IMR-90 (cell line): ENCODE results near the gene NRCAM. TPM values are rescaled to one million over a fixed set of nuclear protein-coding genes. Genes with fewer than 3 reads are reported as not detected.

Source experiments
- ATAC-seq: fragments of 200-7000 bp; cut with Tn5 transposase; 2 replicates; pipeline ENCODE4 v1.9.1; 2020; ENCODE audit warnings: low read depth, mild to moderate bottlenecking, moderate library complexity
- BruUV-seq: library from RNA; stranded (reverse); fragments of 400-500 nt; replicated peaks from 2 replicates; lab custom pipeline; 2021; lab: Mats Ljungman, UMichigan
- CTCF ChIA-PET: fragments of 300-600 bp; formaldehyde crosslinking; extraction: SDS; loops from one replicate; lab custom pipeline; 2021; ENCODE audit warnings: antibody characterized with exemption; lab: Yijun Ruan, JAX
- POLR2A ChIA-PET: fragments of 300-600 bp; sonication (Branson Sonifier 250); formaldehyde crosslinking; loops from one replicate; lab custom pipeline; 2022; ENCODE audit warnings: antibody characterized with exemption; ENCODE audit not compliant: unreplicated experiment; lab: Charles Lee
- DNase-seq: peaks from one replicate; pipeline ENCODE4 v3.0.0; 2013
- H2AFZ ChIP-seq: replicated peaks from 2 replicates; pipeline ENCODE3; 2013; ENCODE audit warnings: low read length, mild to moderate bottlenecking; ENCODE audit not compliant: poor library complexity
- H2AK5ac ChIP-seq: 2 replicates; pipeline ENCODE4 v1.6.1; 2013; ENCODE audit warnings: low read depth, low read length, inconsistent platforms
- H2AK9ac ChIP-seq: replicated peaks from 2 replicates; pipeline ENCODE3; 2013; ENCODE audit warnings: mild to moderate bottlenecking, low read depth, low read length, moderate library complexity; ENCODE audit not compliant: poor library complexity
- H2BK120ac ChIP-seq: 2 replicates; pipeline ENCODE4 v1.6.1; 2013; ENCODE audit warnings: low read depth, low read length, inconsistent platforms
- H2BK15ac ChIP-seq: 3 replicates; pipeline ENCODE4 v1.6.1; 2013; ENCODE audit warnings: low read depth, low read length, inconsistent platforms
- H2BK20ac ChIP-seq: 2 replicates; pipeline ENCODE4 v1.6.1; 2013; ENCODE audit warnings: low read depth, mild to moderate bottlenecking, inconsistent platforms, low read length, moderate library complexity
- H2BK5ac ChIP-seq: 2 replicates; pipeline ENCODE4 v1.6.1; 2013; ENCODE audit warnings: mild to moderate bottlenecking, low read depth, low read length, inconsistent platforms; ENCODE audit not compliant: poor library complexity, severe bottlenecking
- H3K14ac ChIP-seq: replicated peaks from 2 replicates; pipeline ENCODE4 v1.6.1; 2013; ENCODE audit warnings: low read depth, low read length, inconsistent platforms
- H3K18ac ChIP-seq: 2 replicates; pipeline ENCODE4 v1.6.1; 2013; ENCODE audit warnings: low read depth, low read length, control low read depth
- H3K23ac ChIP-seq: 2 replicates; pipeline ENCODE4 v1.6.1; 2013; ENCODE audit warnings: low read depth, low read length, inconsistent platforms
- H3K27ac ChIP-seq: 2 replicates; pipeline ENCODE4 v1.5.1; 2013; ENCODE audit warnings: mild to moderate bottlenecking, control low read depth, low read length; ENCODE audit not compliant: insufficient read depth
- H3K27me3 ChIP-seq: 2 replicates; pipeline ENCODE4 v1.6.1; 2013; ENCODE audit warnings: low read length; ENCODE audit not compliant: control insufficient read depth, insufficient read depth
- H3K36me3 ChIP-seq: 2 replicates; pipeline ENCODE4 v1.6.1; 2013; ENCODE audit warnings: low read length, mixed read lengths; ENCODE audit not compliant: control insufficient read depth, insufficient read depth
- H3K4ac ChIP-seq: 2 replicates; pipeline ENCODE4 v1.6.1; 2013; ENCODE audit warnings: low read depth, low read length, inconsistent platforms
- H3K4me1 ChIP-seq: 2 replicates; pipeline ENCODE4 v1.6.1; 2013; ENCODE audit warnings: low read length, mixed read lengths; ENCODE audit not compliant: control insufficient read depth, insufficient read depth
- H3K4me2 ChIP-seq: 2 replicates; pipeline ENCODE4 v1.6.1; 2013; ENCODE audit warnings: low read depth, mild to moderate bottlenecking, control low read depth, low read length, moderate library complexity
- H3K4me3 ChIP-seq: 2 replicates; pipeline ENCODE4 v1.5.1; 2013; ENCODE audit warnings: low read depth, mild to moderate bottlenecking, control low read depth, low read length, moderate library complexity; ENCODE audit not compliant: insufficient read depth
- H3K56ac ChIP-seq: 2 replicates; pipeline ENCODE4 v1.6.1; 2013; ENCODE audit warnings: low read length, inconsistent platforms; ENCODE audit not compliant: insufficient read depth; ENCODE audit errors: extremely low read depth
- H3K79me1 ChIP-seq, 2 experiments: 2 replicates each; pipeline ENCODE4 v1.6.1; 2013; ENCODE audit warnings: low read length in 2 of 2, inconsistent platforms in 1 of 2, low read depth in 1 of 2
- H3K9ac ChIP-seq: 2 replicates; pipeline ENCODE4 v1.6.1; 2013; ENCODE audit warnings: low read depth, low read length, control low read depth
- H3K9me1 ChIP-seq: 2 replicates; pipeline ENCODE4 v1.6.1; 2013; ENCODE audit warnings: low read length, inconsistent platforms; ENCODE audit not compliant: insufficient read depth
- H3K9me3 ChIP-seq: 2 replicates; pipeline ENCODE4 v1.6.1; 2013; ENCODE audit warnings: low read length; ENCODE audit not compliant: control insufficient read depth, insufficient read depth
- H4K20me1 ChIP-seq: 2 replicates; pipeline ENCODE4 v1.6.1; 2013; ENCODE audit warnings: low read length, inconsistent platforms; ENCODE audit not compliant: insufficient read depth
- H4K5ac ChIP-seq: 2 replicates; pipeline ENCODE4 v1.6.1; 2013; ENCODE audit warnings: mild to moderate bottlenecking, low read depth, low read length, control low read depth
- H4K8ac ChIP-seq, 2 experiments: 2 replicates each; pipeline ENCODE4 v1.6.1; 2013; ENCODE audit warnings: low read depth in 2 of 2, low read length in 2 of 2, control low read depth in 1 of 2, inconsistent platforms in 1 of 2
- H4K91ac ChIP-seq: 2 replicates; pipeline ENCODE4 v1.6.1; 2013; ENCODE audit warnings: low read depth, low read length, inconsistent platforms; ENCODE audit not compliant: insufficient read depth
- BHLHE40 ChIP-seq: fragments of 150-350 bp; IDR thresholded peaks from 2 replicates; pipeline ENCODE4 v1.6.1; 2016; ENCODE audit warnings: mild to moderate bottlenecking, low read depth, low read length
- CEBPB ChIP-seq: IDR thresholded peaks from 2 replicates; pipeline ENCODE4 v1.6.1; 2012; ENCODE audit warnings: low read depth, low read length, improper control_type of control experiment
- CHD1 ChIP-seq: IDR thresholded peaks from 2 replicates; pipeline ENCODE4 v1.6.1; 2012; ENCODE audit warnings: low read depth, low read length, improper control_type of control experiment
- CTCF ChIP-seq: conservative IDR thresholded peaks from 2 replicates; pipeline ENCODE4 v1.5.1; 2012; ENCODE audit warnings: mild to moderate bottlenecking, low read depth, low read length, improper control_type of control experiment
- ELK1 ChIP-seq: fragments of 150-350 bp; IDR thresholded peaks from 2 replicates; pipeline ENCODE4 v1.6.1; 2016; ENCODE audit warnings: low read depth, mild to moderate bottlenecking, low read length, moderate library complexity, borderline replicate concordance
- FOS ChIP-seq: fragments of 150-350 bp; IDR thresholded peaks from 2 replicates; pipeline ENCODE4 v1.6.1; 2016; ENCODE audit warnings: low read depth, low read length
- MAFK ChIP-seq: IDR thresholded peaks from 2 replicates; pipeline ENCODE4 v1.6.1; 2012; ENCODE audit warnings: low read depth, low read length, improper control_type of control experiment
- MAZ ChIP-seq: IDR thresholded peaks from 2 replicates; pipeline ENCODE4 v1.6.1; 2012; ENCODE audit warnings: low read depth, mild to moderate bottlenecking, low read length, improper control_type of control experiment, moderate library complexity, borderline replicate concordance
- MXI1 ChIP-seq: IDR thresholded peaks from 2 replicates; pipeline ENCODE4 v1.6.1; 2012; ENCODE audit warnings: low read depth, mild to moderate bottlenecking, low read length, moderate library complexity, borderline replicate concordance
- RAD21 ChIP-seq: IDR thresholded peaks from 2 replicates; pipeline ENCODE4 v1.6.1; 2012; ENCODE audit warnings: low read length, improper control_type of control experiment
- RCOR1 ChIP-seq: IDR thresholded peaks from 2 replicates; pipeline ENCODE4 v1.6.1; 2012; ENCODE audit warnings: mild to moderate bottlenecking, low read length, improper control_type of control experiment; ENCODE audit not compliant: insufficient replicate concordance
- RFX5 ChIP-seq: IDR thresholded peaks from 2 replicates; pipeline ENCODE4 v1.8.0; 2012; ENCODE audit warnings: low read depth, mild to moderate bottlenecking, low read length, moderate library complexity
- SMC3 ChIP-seq: fragments of 150-350 bp; IDR thresholded peaks from 2 replicates; pipeline ENCODE4 v1.6.1; 2016; ENCODE audit warnings: low read depth, mild to moderate bottlenecking, antibody characterized with exemption, low read length, moderate library complexity
- USF2 ChIP-seq: fragments of 150-350 bp; IDR thresholded peaks from 2 replicates; pipeline ENCODE4 v1.6.1; 2017; ENCODE audit warnings: mild to moderate bottlenecking, antibody characterized with exemption, low read length, low read depth
- WGBS, 2 experiments: methylation state at CpG; one replicate each; pipeline versions ENCODE4 v1.1.5 to v1.1.7; 2013; ENCODE audit warnings: missing lambda C conversion rate in 2 of 2; ENCODE audit not compliant: insufficient read length in 1 of 2; ENCODE audit errors: extremely low coverage in 2 of 2; 5-methylcytosine and 5-hydroxymethylcytosine counted together
- dilution Hi-C: fragments of 300-500 bp; cut with HindIII; formaldehyde crosslinking; loops from one replicate; pipeline ENCODE4 v1.14.3; 2018; ENCODE audit warnings: low sequenced_read_pairs; ENCODE audit not compliant: unreplicated experiment
- in situ Hi-C: fragments of 300-500 bp; cut with MboI; formaldehyde crosslinking; loops from 3 replicates; pipeline ENCODE4 v1.14.3; 2019; ENCODE audit warnings: low sequenced_read_pairs, inconsistent platforms, mixed read lengths
- intact Hi-C: fragments of 100-400 bp; cut with micrococcal nuclease; formaldehyde crosslinking; loops from 2 replicates; pipeline ENCODE4 v1.10.0; 2022
- polyA plus RNA-seq, 3 experiments: library from polyadenylated mRNA; depleted of rRNA; stranded (reverse); fragments of >200 nt; gene quantifications; 2 replicates each; pipeline ENCODE4 v1.2.3, GENCODE V29; 2012; ENCODE audit warnings: low replicate concordance in 1 of 3
- total RNA-seq: library from RNA; depleted of rRNA; stranded (reverse); fragments of >200 nt; gene quantifications from 2 replicates; pipeline ENCODE4 v1.2.3, GENCODE V29; 2012

Gene NRCAM
- total and polyA plus RNA-seq, 2 of the 4 experiments (the other 2 are of a cell fraction), result 0.46 to 1.1 TPM

GRCh38 chr7:108196004-108196403 is 260.2 kb downstream of the NRCAM start:
- WGBS, 2 experiments, result no CpG with 5 or more reads among the region's 1 CpG

More at GRCh38 chr7:108196004-108196403, 260.2 kb downstream of the NRCAM start:
- Histone ChIP-seq H2AK9ac (no peak overlapping the region), H2BK5ac (no peak overlapping the region), H3K9ac (no peak overlapping the region), H4K5ac (no peak overlapping the region), H3K4ac (no peak overlapping the region), H4K91ac (no peak overlapping the region), H2AK5ac (no peak overlapping the region), H4K20me1 (no peaks in the 10 kb centered on the region), H3K23ac (no peak overlapping the region), H2AFZ (no peak overlapping the region), H3K79me1 (no peaks in the 10 kb centered on the region), H2BK120ac (no peak overlapping the region), H3K56ac (no peak overlapping the region), H3K27ac (no peak overlapping the region), H3K4me3 (no peak overlapping the region), H3K14ac (no peak overlapping the region), H3K36me3 (no peaks in the 10 kb centered on the region), H3K4me2 (no peak overlapping the region), H3K18ac (no peak overlapping the region), H3K27me3 (no peaks in the 10 kb centered on the region), H4K8ac (no peak overlapping the region), H3K9me3 (no peaks in the 10 kb centered on the region), H2BK20ac (no peak overlapping the region), H3K4me1 (no peaks in the 10 kb centered on the region), H2BK15ac (no peak overlapping the region), H3K9me1 (no peaks in the 10 kb centered on the region)
- dilution Hi-C loops, result loop anchor here (25.0 kb wide), 1 partner anchor 291 kb away; no protein-coding TSS in a partner anchor
- ATAC-seq, result no peak
- in situ Hi-C loops, result loop anchor here (10.0 kb wide), 1 partner anchor 289 kb away; no protein-coding TSS in a partner anchor
- CTCF ChIA-PET, result interaction anchor here (0.6 to 0.9 kb wide), 2 partner anchors 15 to 19 kb away, joined by 3 to 9 read pairs; no protein-coding TSS in a partner anchor
- intact Hi-C loops, result no loop called here
- TF ChIP-seq CTCF (no peak), ELK1 (no peak), CEBPB (no peak), CHD1 (no peak), FOS (no peak), BHLHE40 (no peak), MAFK (no peak), RAD21 (no peak), USF2 (no peak), MXI1 (no peak), RCOR1 (no peak), RFX5 (no peak), SMC3 (no peak), MAZ (no peak)
- POLR2A ChIA-PET, result no interaction called here
- DNase-seq, result no peak
- BruUV-seq, result no TSS peak
